ENCODE results near the gene ZBTB20. TPM values are rescaled to one million over a fixed set of nuclear protein-coding genes. Genes with fewer than 3 reads are reported as not detected.

Gene ZBTB20
- total and polyA plus RNA-seq, 4 donors: 0.88 to 83.2 (median 20.4) TPM

DNA sequence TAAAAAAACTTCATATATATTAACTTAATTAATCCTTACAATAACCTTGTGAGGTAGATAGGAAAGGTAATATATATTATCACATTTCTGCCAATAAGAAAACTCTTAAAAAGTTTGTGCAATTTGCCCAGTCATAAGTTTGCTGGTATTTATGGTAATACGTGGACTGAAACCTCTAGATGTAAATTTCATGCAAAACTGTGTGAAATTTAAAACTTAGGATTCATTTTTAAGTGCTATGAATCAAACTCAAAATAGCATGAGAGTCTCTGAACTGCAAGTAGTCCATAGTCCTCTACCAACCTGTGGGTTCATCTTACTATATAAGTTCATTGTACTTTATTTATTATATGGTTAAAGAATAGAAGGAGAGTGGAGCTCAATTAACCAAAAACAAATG lies 56.4 kb downstream of the ZBTB20 start:
- no peak for DNase-seq (ENCODE audit: low spot score)
- H3K36me3 ChIP-seq (ENCODE audit: control insufficient read depth in 4 of 4, insufficient read depth in 3 of 4, low read depth in 1 of 4, low read length in 3 of 4): no peaks in the 10 kb centered on the region
- no peak overlapping the region for H3K27ac ChIP-seq (ENCODE audit: low read depth in 1 of 2, low read length in 2 of 2)
- no peak overlapping the region for H3K4me3 ChIP-seq (ENCODE audit: low read depth in 1 of 3, low read length in 3 of 3)
- H3K27me3 ChIP-seq (ENCODE audit: control insufficient read depth in 4 of 4, insufficient read depth in 4 of 4, low read length in 3 of 4): no peaks in the 10 kb centered on the region
- no peak for TF ChIP-seq JUND (IDR thresholded peaks at IDR 0.05)
- TF ChIP-seq, protein P1, sequence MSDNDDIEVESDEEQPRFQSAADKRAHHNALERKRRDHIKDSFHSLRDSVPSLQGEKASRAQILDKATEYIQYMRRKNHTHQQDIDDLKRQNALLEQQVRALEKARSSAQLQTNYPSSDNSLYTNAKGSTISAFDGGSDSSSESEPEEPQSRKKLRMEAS (IDR thresholded peaks at IDR 0.05): no peak
- no peak for TF ChIP-seq HNF4G (IDR thresholded peaks at IDR 0.05)
- no peak for TF ChIP-seq RXRA (IDR thresholded peaks at IDR 0.05)
- TF ChIP-seq, protein P2, sequence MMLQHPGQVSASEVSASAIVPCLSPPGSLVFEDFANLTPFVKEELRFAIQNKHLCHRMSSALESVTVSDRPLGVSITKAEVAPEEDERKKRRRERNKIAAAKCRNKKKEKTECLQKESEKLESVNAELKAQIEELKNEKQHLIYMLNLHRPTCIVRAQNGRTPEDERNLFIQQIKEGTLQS (IDR thresholded peaks at IDR 0.05): no peak
- no peak for TF ChIP-seq NR2F2 (IDR thresholded peaks at IDR 0.05)
- no peak for TF ChIP-seq TAF1 (conservative IDR thresholded peaks at IDR 0.05)
- TF ChIP-seq, protein P3, sequence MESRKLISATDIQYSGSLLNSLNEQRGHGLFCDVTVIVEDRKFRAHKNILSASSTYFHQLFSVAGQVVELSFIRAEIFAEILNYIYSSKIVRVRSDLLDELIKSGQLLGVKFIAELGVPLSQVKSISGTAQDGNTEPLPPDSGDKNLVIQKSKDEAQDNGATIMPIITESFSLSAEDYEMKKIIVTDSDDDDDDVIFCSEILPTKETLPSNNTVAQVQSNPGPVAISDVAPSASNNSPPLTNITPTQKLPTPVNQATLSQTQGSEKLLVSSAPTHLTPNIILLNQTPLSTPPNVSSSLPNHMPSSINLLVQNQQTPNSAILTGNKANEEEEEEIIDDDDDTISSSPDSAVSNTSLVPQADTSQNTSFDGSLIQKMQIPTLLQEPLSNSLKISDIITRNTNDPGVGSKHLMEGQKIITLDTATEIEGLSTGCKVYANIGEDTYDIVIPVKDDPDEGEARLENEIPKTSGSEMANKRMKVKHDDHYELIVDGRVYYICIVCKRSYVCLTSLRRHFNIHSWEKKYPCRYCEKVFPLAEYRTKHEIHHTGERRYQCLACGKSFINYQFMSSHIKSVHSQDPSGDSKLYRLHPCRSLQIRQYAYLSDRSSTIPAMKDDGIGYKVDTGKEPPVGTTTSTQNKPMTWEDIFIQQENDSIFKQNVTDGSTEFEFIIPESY (IDR thresholded peaks at IDR 0.05): no peak
- TF ChIP-seq FOXA2 (IDR thresholded peaks at IDR 0.05): no peak
- TF ChIP-seq, protein P4, sequence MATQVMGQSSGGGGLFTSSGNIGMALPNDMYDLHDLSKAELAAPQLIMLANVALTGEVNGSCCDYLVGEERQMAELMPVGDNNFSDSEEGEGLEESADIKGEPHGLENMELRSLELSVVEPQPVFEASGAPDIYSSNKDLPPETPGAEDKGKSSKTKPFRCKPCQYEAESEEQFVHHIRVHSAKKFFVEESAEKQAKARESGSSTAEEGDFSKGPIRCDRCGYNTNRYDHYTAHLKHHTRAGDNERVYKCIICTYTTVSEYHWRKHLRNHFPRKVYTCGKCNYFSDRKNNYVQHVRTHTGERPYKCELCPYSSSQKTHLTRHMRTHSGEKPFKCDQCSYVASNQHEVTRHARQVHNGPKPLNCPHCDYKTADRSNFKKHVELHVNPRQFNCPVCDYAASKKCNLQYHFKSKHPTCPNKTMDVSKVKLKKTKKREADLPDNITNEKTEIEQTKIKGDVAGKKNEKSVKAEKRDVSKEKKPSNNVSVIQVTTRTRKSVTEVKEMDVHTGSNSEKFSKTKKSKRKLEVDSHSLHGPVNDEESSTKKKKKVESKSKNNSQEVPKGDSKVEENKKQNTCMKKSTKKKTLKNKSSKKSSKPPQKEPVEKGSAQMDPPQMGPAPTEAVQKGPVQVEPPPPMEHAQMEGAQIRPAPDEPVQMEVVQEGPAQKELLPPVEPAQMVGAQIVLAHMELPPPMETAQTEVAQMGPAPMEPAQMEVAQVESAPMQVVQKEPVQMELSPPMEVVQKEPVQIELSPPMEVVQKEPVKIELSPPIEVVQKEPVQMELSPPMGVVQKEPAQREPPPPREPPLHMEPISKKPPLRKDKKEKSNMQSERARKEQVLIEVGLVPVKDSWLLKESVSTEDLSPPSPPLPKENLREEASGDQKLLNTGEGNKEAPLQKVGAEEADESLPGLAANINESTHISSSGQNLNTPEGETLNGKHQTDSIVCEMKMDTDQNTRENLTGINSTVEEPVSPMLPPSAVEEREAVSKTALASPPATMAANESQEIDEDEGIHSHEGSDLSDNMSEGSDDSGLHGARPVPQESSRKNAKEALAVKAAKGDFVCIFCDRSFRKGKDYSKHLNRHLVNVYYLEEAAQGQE (IDR thresholded peaks at IDR 0.05): no peak
- no peak for TF ChIP-seq YY1 (IDR thresholded peaks at IDR 0.05)
- no peak for TF ChIP-seq RAD21 (IDR thresholded peaks at IDR 0.05)
- TF ChIP-seq GABPA (IDR thresholded peaks at IDR 0.05 in 1 of 2, conservative IDR thresholded peaks at IDR 0.05 in 1 of 2): no peak
- TF ChIP-seq SP1 (IDR thresholded peaks at IDR 0.05): no peak
- no peak for TF ChIP-seq FOXA1 (IDR thresholded peaks at IDR 0.05)
- TF ChIP-seq, protein P5, sequence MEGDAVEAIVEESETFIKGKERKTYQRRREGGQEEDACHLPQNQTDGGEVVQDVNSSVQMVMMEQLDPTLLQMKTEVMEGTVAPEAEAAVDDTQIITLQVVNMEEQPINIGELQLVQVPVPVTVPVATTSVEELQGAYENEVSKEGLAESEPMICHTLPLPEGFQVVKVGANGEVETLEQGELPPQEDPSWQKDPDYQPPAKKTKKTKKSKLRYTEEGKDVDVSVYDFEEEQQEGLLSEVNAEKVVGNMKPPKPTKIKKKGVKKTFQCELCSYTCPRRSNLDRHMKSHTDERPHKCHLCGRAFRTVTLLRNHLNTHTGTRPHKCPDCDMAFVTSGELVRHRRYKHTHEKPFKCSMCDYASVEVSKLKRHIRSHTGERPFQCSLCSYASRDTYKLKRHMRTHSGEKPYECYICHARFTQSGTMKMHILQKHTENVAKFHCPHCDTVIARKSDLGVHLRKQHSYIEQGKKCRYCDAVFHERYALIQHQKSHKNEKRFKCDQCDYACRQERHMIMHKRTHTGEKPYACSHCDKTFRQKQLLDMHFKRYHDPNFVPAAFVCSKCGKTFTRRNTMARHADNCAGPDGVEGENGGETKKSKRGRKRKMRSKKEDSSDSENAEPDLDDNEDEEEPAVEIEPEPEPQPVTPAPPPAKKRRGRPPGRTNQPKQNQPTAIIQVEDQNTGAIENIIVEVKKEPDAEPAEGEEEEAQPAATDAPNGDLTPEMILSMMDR (IDR thresholded peaks at IDR 0.05; ENCODE audit: low read depth, low read length, missing input control): no peak
- TF ChIP-seq EGR1 (IDR thresholded peaks at IDR 0.05; ENCODE audit: low read depth in 2 of 2): no peak
- no peak for TF ChIP-seq HNF4A (conservative IDR thresholded peaks at IDR 0.05)
- H3K9me3 ChIP-seq (ENCODE audit: control insufficient read depth in 4 of 4, low read length in 3 of 4): no peaks in the 10 kb centered on the region
- WGBS: 92% methylated on average over 1 of the region's 1 CpG
- no peak overlapping the region for H3K9ac ChIP-seq (ENCODE audit: low read depth in 1 of 2, low read length in 2 of 2)
- peaks cover 4 to 11% (median 6%) of the 10 kb centered on the region in 4 donors for H3K4me1 ChIP-seq (ENCODE audit: control insufficient read depth in 4 of 4, insufficient read depth in 4 of 4, low read length in 3 of 4)

Data from liver (tissue), 9 donors.